Measurements from ENCODE around the gene CEP112. TPM values are rescaled to one million over a fixed set of nuclear protein-coding genes. Genes with fewer than 3 reads are reported as not detected.

CEP112 gene
- total and polyA plus RNA-seq, 10 of the 15 experiments (the other 5 are each of a cell fraction or from before 2014, with no cell fraction given): 0.11 to 3.8 (median 0.32) TPM; not detected in 1

GRCh38 chr17:65852911-65853310 lies 339.0 kb downstream of the CEP112 start:
- H4K20me1 ChIP-seq (ENCODE audit: control insufficient read depth, insufficient read depth): no peaks in the 10 kb centered on the region
- POLR2A ChIA-PET: no interaction called here
- RAD21 ChIA-PET (ENCODE audit: unreplicated experiment): no interaction called here
- no peak overlapping the region for H3K4me3 ChIP-seq
- DNase-seq (ENCODE audit: low read depth, low spot score) (no peak), FAIRE-seq (no peak), ATAC-seq (no peak)
- in situ Hi-C loops (cut with MboI) (no loop called here), intact Hi-C loops (cut with micrococcal nuclease; ENCODE audit: unreplicated experiment) (no loop called here)
- no peak overlapping the region for H2AFZ ChIP-seq (ENCODE audit: control insufficient read depth, low read depth, low read length)
- WGBS (ENCODE audit: insufficient coverage, insufficient replicate concordance, low lambda C conversion rate, missing lambda C conversion rate): 41% methylated on average over 1 of the region's 1 CpG
- no peaks in the 10 kb centered on the region for H3K79me2 ChIP-seq (ENCODE audit: control insufficient read depth, insufficient read depth, low read length)
- CTCF ChIA-PET: no interaction called here
- H3K4me2 ChIP-seq (ENCODE audit: control insufficient read depth, insufficient read depth): no peak overlapping the region
- no TSS peak for BruUV-seq (replicated peaks)
- H3K9ac ChIP-seq (ENCODE audit: control insufficient read depth, insufficient read depth, low read length): no peak overlapping the region
- no peaks in the 10 kb centered on the region for H3K4me1 ChIP-seq (ENCODE audit: control insufficient read depth, insufficient read depth, low read length)
- no peaks in the 10 kb centered on the region for H3K36me3 ChIP-seq (ENCODE audit: control insufficient read depth in 2 of 2, insufficient read depth in 2 of 2, low read length in 1 of 2)
- SMC1A ChIA-PET (ENCODE audit: uncharacterized antibody, unreplicated experiment): no interaction called here
- no peaks in the 10 kb centered on the region for H3K9me3 ChIP-seq (replicated peaks; ENCODE audit: control insufficient read depth, insufficient read depth, low read length)
- no peak for TF ChIP-seq CTCF (IDR thresholded peaks at IDR 0.05 in 2 of 3, conservative IDR thresholded peaks at IDR 0.05 in 1 of 3; ENCODE audit: control insufficient read depth in 2 of 3, extremely low read depth in 1 of 3, insufficient read depth in 1 of 3, low read depth in 3 of 3, low read length in 3 of 3)
- no peak for TF ChIP-seq RB1 (IDR thresholded peaks at IDR 0.05; ENCODE audit: borderline replicate concordance)
- no peak for TF ChIP-seq TAF1 (IDR thresholded peaks at IDR 0.05; ENCODE audit: borderline replicate concordance, low read depth, low read length)
- TF ChIP-seq YBX1 (IDR thresholded peaks at IDR 0.05): no peak
- no peak for TF ChIP-seq BCLAF1 (IDR thresholded peaks at IDR 0.05)
- no peak overlapping the region for H3K27ac ChIP-seq (ENCODE audit: control insufficient read depth, insufficient read depth)
- no peaks in the 10 kb centered on the region for H3K27me3 ChIP-seq (replicated peaks in 1 of 2; ENCODE audit: control insufficient read depth in 2 of 2, insufficient read depth in 2 of 2, low read length in 1 of 2)

Measured in GM12878 (cell line).